Measurements from ENCODE around the gene ALKBH5.
A peak's percentile ranks its signal among the peaks of the same experiment; 100 is the strongest.

ALKBH5 gene

GRCh38 chr17:18240449-18240848, 56.8 kb downstream of the ALKBH5 start:
- H3K4me3 ChIP-seq (ENCODE audit: low read depth, low read length) = no peak overlapping the region

- no peak overlapping the region for H3K4me3 ChIP-seq (ENCODE audit: low read depth, low read length)
Measured at GRCh38 chr17:18241229-18241871, 57.7 kb downstream of the ALKBH5 start.

GRCh38 chr17:18245038-18245776, 61.6 kb downstream of the ALKBH5 start:
- H3K4me3 ChIP-seq (ENCODE audit: low read depth, low read length) = no peak overlapping the region

- H3K4me3 ChIP-seq (ENCODE audit: low read depth, low read length) = peak overlapping the region; percentile 13
Measured at GRCh38 chr17:18246109-18246725, 62.6 kb downstream of the ALKBH5 start.

- peak overlapping the region; percentile 34 for H3K4me3 ChIP-seq (ENCODE audit: low read depth, low read length)
Measured at GRCh38 chr17:18246880-18247612, 63.4 kb downstream of the ALKBH5 start.

- no peak overlapping the region for H3K4me3 ChIP-seq (ENCODE audit: low read depth, low read length)
Measured at GRCh38 chr17:18247613-18248001, 64.0 kb downstream of the ALKBH5 start.

GRCh38 chr17:18248300-18248731, 64.7 kb downstream of the ALKBH5 start:
- no peak overlapping the region for H3K4me3 ChIP-seq (ENCODE audit: low read depth, low read length)

- no peak overlapping the region for H3K4me3 ChIP-seq (ENCODE audit: low read depth, low read length)
Measured at GRCh38 chr17:18248811-18249210, 65.2 kb downstream of the ALKBH5 start.

- H3K4me3 ChIP-seq (ENCODE audit: low read depth, low read length) = no peak overlapping the region
Measured at GRCh38 chr17:18250259-18250658, 66.6 kb downstream of the ALKBH5 start.

- no peak overlapping the region for H3K4me3 ChIP-seq (ENCODE audit: low read depth, low read length)
Measured at GRCh38 chr17:18250708-18251107, 67.1 kb downstream of the ALKBH5 start.

GRCh38 chr17:18251204-18251603, 67.6 kb downstream of the ALKBH5 start:
- no peak overlapping the region for H3K4me3 ChIP-seq (ENCODE audit: low read depth, low read length)

GRCh38 chr17:18252160-18252559, 68.5 kb downstream of the ALKBH5 start:
- no peak overlapping the region for H3K4me3 ChIP-seq (ENCODE audit: low read depth, low read length)

- H3K4me3 ChIP-seq (ENCODE audit: low read depth, low read length) = no peak overlapping the region
Measured at GRCh38 chr17:18253187-18253884, 69.7 kb downstream of the ALKBH5 start.

GRCh38 chr17:18253947-18254821, 70.6 kb downstream of the ALKBH5 start:
- no peak overlapping the region for H3K4me3 ChIP-seq (ENCODE audit: low read depth, low read length)

- H3K4me3 ChIP-seq (ENCODE audit: low read depth, low read length) = no peak overlapping the region
Measured at GRCh38 chr17:18254888-18255649, 71.4 kb downstream of the ALKBH5 start.

- no peak overlapping the region for H3K4me3 ChIP-seq (ENCODE audit: low read depth, low read length)
Measured at GRCh38 chr17:18256351-18256750, 72.7 kb downstream of the ALKBH5 start.

- no peak overlapping the region for H3K4me3 ChIP-seq (ENCODE audit: low read depth, low read length)
Measured at GRCh38 chr17:18256776-18257175, 73.1 kb downstream of the ALKBH5 start.

GRCh38 chr17:18257268-18257981, 73.8 kb downstream of the ALKBH5 start:
- peak overlapping the region; percentile 72 for H3K4me3 ChIP-seq (ENCODE audit: low read depth, low read length)

GRCh38 chr17:18257982-18258355, 74.3 kb downstream of the ALKBH5 start:
- H3K4me3 ChIP-seq (ENCODE audit: low read depth, low read length) = peak overlapping the region; percentile 72

All from iPS-11a (cell line).